ENCODE data around the gene NCOA1. TPM values are rescaled to one million over a fixed set of nuclear protein-coding genes. Genes with fewer than 3 reads are reported as not detected.

The NCOA1 gene
- total RNA-seq, 1 donor from 2014 or later = 69.9 TPM

DNA sequence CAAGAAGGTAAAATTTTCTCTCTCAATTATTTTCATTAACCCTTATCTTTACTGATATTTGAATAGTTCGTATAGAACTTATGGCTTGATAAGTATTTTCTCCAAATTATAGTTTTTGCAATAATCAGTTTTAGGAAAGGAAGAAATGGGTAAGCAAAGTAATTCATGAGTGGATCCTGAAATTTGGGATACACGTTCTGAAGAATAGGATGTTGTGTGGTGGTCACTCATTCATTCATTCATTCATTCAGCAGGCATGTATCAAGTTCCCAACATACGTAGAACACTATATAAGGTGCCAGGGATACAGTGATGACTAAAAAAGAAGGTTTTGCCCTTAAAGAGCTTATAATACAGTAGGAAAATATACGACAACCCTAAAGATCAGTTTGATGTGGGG lies 206.7 kb downstream of the NCOA1 start:
- no peak for DNase-seq (ENCODE audit: low spot score)

DNA sequence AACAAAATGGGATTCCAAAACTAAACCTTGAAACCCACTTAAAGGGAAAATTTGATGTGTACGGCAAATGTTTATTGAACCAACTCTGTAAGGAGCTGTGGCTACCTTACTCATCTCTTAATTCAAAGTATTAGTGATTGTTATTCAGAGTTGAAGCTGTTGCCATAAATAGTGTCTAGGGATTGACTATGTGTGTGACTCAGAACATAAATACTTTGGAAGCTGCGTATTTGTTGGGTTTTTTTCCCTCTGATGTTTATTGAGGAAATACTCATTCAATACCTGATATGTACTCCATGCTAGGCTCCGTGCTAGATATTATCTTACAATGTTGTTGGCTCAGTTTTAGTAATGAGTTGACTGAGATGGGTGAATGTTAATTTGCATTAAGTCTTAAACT lies 211.7 kb downstream of the NCOA1 start:
- DNase-seq (ENCODE audit: low spot score) = no peak

DNA sequence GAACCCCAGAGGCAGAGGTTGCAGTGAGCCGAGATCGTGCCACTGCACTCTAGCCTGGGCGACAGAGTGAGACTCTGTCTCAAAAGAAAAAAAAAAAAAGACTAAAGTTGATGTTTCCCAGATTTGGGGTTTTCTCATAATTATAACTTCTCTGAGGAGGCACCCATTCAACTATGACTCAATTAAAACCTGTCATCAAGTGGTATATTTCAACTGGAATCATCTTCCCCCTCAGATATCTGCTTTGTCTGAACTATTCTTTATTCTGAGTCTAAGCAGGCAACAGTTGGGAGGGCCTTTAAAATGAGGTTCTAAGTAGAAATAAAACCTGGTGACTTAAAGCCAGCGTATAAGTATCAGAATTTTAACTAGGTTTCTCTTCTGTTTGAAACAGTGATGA lies 213.6 kb downstream of the NCOA1 start:
- no peak for DNase-seq (ENCODE audit: low spot score)

DNA sequence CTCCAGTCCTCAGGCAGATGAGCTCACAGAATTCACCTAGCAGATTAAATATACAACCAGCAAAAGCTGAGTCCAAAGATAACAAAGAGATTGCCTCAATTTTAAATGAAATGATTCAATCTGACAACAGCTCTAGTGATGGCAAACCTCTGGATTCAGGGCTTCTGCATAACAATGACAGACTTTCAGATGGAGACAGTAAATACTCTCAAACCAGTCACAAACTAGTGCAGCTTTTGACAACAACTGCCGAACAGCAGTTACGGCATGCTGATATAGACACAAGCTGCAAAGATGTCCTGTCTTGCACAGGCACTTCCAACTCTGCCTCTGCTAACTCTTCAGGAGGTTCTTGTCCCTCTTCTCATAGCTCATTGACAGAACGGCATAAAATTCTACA lies 216.1 kb downstream of the NCOA1 start:
- no peak for DNase-seq (ENCODE audit: low spot score)

DNA sequence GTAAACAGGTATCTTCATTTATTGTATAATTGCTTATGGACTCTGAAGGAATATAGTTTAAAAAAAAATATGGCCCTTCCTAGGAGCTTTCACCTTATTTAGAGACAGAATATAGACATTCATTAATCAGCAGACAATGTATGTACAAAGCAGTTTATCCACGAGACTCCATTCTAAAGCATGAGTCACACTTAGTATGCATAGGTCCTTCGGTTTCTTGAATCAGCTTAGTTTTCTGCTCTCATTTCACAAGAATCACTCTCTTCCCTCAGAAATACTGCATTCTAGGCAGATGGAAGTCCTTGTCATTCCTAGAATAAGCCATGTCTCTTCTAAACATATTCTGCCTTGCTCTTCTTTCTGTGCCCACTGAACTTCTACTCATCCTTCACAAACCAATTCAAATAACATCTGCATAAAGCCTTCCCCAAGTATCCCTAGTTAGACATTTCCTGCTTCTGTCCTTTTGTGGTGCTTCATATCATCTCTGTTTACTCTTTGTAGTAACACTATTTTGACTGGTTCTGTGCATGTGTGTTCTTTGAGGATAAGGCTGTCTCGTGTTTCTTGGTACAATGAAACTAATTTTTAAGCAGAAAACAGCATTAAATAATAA lies 217.6 kb downstream of the NCOA1 start:
- DNase-seq (ENCODE audit: low spot score) = no peak

DNA sequence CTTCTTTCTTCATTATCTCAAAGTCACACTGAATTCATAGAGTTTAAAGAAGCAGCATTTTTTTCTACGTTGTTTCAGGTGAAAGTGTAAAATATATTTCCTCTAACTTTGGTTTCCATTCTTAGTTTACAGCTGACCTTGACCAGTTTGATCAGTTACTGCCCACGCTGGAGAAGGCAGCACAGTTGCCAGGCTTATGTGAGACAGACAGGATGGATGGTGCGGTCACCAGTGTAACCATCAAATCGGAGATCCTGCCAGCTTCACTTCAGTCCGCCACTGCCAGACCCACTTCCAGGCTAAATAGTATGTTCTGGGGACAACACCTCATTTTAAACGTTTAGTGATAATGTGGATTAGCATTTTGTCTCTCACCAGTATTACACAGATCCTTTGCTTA lies 219.8 kb downstream of the NCOA1 start:
- no peak for DNase-seq (ENCODE audit: low spot score)

DNA sequence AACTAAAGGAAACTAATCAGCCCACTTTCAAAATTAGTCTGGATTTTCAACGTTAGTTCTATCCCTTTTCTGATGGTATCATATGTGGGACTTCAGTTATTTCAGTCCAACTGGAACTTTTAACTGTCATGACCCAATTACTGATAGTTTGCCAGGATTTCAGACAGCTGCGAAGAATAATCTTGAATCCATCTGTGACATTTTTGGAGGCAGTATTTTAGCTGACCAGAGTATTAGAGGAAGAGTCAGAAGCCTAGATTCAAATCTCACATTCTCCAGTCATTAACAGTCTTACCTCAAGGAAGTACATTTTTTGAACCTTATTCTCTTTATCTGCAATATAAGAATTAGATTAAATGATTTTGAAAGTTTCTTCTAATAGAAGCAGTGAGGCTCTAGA lies 220.8 kb downstream of the NCOA1 start:
- no peak for DNase-seq (ENCODE audit: low spot score)

DNA sequence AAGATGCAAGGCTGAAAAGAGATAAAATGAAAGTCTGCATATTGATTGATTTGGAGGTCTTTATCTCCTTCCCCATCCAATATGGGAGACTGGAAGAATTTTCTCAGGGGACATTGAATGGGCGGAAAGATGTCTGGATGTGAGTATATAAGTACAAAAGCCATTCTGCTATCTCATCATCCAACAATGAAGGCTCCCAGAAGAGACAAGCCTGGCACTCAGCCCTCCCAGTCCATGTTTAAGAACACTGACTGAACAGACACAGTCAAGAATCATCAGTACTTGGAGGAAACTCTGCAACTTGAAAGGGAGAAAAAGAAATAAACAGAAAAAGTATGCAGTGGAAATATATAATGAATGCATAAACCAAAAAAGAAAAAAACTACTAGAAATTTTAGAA lies 221.2 kb downstream of the NCOA1 start:
- no peak for DNase-seq (ENCODE audit: low spot score)

DNA sequence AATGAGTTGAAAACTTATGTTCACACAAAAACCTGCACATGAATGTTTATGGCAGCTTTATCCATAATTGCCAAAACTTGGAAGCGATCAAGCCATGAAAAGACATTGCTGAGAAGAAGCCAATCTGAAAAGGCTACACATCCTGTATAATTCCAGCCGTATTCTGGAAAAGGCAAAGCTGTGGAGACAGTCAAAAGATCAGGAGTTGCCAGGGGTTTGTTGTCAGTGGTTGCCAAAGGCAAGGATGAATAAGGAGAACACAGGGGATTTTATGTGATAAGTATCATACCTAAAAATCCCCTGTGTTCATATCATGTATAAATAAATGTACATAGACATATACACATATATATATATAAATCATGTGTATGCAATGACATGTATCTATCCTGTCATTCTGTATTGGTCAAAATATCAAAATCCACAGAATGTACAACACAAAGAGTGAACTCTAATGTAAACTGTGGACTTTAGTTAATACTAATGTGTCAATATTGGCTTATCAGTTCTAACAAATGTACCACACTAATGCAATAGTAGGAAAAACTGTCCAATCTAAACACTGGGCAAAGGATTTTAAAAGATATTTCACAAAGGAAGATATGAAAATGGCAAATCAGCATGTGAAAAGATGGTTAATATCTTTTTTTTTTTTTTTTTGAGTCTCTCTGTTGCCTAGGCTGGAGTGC lies 226.4 kb downstream of the NCOA1 start:
- no peak for DNase-seq (ENCODE audit: low spot score)

DNA sequence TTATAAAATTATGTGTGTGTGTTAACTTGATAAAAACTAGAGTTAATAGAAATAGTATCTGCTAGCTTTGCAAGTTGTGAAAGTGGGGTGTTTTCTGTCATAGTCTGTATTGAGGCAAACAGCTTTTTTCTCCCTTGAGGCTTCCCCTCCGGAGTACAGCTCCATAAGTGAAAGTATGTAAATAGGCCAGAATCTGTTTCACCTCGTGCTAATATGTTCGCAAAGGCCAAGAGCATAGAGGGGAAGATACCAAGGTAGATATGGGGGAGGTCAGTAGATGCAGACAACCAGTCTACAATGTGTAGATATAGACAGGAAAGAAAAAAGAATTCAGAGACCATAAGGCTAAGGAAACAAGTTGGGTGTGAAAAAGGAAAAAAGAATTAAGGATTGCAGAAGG lies 229.3 kb downstream of the NCOA1 start:
- DNase-seq (ENCODE audit: low spot score) = no peak

DNA sequence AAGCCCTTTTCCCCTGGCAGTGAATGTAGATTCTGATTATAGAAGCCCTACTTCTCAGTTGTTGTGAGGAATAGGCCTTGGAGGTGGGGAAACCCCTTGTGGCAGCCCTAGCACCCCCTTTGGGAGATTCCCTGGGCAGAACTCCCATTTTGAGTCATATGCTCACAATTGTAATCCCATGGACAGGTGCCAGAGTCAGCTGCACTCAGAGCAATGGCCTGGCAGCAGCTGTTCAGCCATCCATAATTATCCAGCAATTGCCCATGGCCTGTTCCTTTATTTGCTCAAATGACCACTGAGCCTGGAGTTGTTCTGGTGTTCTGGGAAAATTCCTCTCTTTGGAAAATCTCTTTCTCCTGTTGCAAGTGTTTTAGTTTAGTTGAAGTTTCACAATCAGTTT lies 230.4 kb downstream of the NCOA1 start:
- peak; percentile 59 for DNase-seq (ENCODE audit: low spot score)

DNA sequence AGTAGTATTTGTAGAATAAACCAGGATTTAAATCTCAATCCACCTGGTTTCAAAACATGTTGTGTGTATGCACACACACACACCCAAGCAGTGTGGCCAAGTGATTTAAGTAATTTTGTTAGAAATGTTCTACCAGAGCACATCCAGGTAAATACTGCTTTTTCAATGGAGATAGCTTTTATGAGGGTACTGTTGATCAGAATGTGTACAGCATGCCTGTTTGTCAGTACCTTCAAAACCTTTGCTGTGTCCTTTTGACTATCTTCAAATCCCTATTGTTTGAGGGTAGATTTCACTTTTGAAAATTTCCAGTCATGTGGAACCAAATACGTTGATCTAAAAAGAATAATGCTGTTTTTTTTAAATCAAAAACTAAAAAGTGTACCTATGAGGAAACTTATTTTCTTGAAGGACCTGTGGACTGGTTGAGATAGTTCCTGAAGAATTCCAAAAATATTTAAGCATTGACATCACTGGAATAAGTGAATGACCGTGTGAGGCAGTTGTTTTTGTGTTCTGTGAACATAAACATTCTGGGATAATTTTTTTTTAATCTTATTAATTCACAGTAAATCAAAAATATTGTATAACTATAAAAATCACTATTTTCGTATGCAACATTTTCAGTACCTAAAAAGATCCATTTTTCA lies 231.2 kb downstream of the NCOA1 start:
- no peak for DNase-seq (ENCODE audit: low spot score)

DNA sequence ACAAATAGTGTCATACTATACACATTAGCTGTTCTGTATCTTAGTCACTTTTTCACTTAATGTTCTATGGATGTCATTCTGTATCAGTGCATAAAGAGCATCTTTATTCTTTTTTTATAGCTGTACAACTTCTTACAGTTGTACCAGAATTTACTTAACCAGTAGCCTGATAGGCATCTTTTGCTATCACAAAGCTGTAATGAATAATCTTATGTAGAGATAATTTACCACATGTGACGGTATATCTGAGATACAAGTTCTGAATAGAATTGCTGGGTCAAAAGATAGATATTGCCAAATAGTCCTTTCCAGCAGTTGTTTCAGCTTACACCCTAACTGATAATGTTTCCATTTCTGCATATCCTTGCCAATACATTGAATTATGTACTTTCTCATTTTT lies 232.1 kb downstream of the NCOA1 start:
- no peak for DNase-seq (ENCODE audit: low spot score)

DNA sequence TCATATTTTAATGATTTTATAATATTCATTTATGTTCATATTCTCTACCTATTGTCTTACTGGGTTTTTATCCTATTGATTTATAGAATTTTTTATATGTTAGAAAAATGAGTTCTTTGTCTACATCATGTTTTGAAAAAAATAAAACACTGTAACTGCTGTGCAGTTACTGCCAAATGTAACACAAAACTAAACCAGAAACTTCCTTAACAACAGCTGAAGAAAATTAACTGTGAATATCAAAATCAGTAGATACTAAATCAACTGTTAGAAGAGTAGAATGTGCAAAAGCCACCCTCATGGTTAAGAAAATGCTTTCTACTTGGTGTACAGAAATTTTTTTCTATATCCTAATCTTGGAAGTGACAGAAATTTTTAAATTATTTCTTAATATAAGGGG lies 232.6 kb downstream of the NCOA1 start:
- no peak for DNase-seq (ENCODE audit: low spot score)

DNA sequence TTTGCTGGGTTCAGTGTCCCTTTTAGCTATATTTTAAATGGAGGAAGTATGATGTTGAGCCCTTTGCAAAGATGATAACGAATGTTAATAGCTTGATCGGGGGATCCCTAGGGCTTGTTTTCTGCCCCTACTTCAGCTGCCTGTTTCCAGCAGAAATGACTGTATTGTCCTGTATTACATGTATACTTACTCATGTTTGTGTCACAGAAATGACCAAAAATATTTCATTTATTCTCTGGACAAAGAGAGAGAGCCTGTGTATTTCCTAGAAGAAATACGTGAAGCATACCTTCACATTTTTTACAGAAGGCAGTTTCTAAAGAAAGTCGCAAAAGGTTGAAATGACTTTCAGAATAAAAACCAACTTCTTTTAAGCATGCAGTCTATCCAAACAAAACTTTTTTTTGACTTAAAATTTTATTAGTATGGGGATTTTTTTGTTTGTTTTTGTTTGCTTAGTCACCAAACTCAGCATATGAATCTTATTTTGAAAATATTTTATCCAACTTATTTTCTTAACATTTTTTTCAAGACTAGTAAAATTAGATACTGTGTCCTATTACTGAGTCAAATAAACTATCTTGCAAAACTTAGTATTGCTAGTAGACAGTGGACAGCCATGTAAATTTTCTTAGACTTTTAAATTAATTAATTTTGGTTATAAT lies 233.2 kb downstream of the NCOA1 start:
- no peak for DNase-seq (ENCODE audit: low spot score)

DNA sequence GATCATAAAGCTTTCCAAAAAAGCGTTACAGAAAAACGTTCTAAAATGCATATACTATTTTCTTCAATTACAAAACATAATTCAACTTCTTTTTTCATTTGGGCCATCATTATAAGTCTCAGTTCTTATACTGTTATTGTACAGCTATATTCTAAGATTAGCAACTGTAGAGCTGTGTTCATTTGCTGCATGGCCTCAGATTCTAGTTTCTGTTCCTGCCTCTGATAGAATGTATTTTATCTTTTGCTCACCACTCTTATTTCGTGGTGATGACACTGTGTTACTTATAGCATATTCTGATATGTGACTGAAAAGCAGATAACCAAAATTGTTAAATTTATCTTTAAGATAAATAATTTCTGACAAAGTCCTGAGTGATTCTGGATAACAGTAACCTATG lies 234.9 kb downstream of the NCOA1 start:
- no peak for DNase-seq (ENCODE audit: low spot score)

DNA sequence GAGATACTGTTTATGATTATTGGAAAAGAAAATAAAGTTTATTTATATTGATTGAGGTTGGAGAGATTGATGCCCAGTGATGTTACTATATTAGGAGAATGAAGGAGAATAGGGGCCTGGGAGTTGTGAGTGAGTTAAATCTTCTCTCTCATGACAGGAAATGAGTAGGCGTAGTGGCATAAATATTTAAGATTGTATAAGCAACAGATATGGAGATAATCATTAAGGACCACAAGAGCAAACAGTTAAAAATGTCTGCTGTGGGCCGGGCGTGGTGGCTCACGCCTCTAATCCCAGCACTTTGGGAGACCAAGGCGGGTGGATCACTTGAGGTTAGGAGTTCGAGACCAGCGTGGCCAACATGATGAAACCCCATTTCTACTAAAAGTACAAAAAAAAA lies 239.4 kb downstream of the NCOA1 start:
- no peak for DNase-seq (ENCODE audit: low spot score)

DNA sequence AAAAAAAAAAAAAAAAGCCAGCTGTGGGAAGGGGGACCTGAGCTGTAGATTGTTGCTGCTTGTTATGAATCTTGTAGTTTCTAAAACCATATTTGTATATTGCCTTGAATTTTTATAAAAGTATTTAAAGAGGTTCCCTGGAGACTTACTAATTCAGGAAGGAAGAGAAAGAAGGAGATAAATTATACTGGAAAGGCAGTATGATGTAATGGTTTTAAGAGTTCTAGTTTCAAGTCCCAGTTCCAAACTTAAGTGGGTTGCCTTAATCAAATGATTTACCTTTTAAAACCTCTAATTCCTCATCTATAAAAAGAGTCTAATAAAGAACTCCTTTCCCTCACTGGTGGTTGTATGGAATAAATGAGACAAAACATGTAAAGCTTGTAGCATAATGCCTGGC lies 240.0 kb downstream of the NCOA1 start:
- DNase-seq (ENCODE audit: low spot score) = no peak

DNA sequence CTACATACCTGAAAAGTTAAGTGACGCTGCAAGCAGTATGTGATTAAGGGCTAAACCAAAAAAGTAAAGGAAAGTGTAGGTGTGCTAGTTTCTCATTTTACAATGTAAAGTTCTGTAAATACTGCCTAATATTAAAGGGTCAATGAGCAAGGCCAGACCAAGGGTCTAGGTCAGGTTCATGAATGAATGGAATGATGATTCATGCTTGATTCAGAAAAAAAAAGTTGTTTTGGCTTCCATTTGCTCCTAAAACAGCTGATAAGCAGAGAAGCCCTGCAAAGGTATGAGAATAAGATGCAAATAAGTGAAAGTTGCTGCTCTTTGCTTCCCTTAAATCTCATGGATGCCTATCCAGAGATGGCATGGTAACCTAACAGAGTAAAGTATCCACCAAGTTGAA lies 240.9 kb downstream of the NCOA1 start:
- DNase-seq (ENCODE audit: low spot score) = no peak

DNA sequence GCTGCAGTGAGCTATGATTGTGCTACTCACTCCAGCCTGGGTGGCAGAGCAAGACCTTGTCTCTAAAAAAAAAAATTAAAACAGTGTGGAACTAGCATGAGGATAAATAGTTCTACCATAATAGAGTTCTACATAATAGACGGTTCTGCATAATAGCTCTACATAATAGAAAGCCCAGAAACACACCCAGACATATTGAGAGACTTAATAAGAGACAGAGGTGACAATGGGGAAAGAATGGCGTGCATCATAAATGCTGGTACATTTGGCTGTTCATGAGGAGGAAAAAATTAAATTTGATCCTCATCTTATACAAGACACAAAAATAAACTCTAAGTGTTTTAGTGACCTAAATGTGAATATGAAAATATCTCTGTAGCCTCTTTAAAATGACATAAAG lies 243.7 kb downstream of the NCOA1 start:
- no peak for DNase-seq (ENCODE audit: low spot score)

DNA sequence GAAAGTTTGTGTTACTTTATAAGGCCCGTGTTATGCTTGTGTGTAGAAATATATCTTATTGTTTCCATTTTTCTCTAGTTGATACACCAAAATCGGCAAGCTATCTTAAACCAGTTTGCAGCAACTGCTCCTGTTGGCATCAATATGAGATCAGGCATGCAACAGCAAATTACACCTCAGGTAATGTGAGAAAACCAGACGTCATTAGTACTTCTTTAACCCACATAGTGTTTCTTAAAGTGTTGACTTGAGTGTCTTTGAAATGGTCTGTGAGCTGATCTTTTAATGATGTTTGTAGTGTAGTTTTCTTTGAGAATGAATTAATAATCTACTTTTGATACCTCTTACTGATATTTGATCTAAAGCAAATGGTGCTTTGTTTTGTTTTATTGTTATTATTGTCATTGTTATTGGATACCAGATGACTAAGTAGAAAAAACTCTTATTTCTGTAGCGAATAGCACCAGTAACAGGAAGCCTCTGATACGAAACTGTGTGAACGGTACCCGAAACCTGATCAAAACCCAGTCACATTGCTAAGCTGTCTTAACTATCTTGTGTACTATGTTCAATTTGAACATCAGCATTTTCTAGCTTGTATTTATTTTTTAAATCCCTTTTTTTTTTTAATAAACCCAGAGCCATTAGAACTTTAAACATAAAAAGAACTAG lies 248.4 kb downstream of the NCOA1 start:
- DNase-seq (ENCODE audit: low spot score) = no peak

DNA sequence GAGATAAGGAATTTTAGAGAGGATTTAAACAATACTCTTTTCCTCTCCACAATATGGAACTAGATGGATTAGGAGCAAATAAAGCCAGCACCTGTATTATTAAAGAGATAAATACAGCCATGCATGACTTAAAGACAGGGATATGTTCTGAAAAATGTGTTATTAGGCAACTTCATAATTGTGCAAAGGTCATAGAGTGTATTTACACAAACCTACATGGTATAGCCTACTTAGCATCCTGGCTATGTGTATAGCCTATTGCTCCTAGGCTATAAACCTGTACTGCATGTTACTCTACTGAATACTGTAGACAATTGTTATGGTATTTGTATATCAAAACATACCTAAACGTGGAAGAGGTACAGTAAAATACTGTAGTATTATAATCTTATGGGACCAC lies 249.1 kb downstream of the NCOA1 start:
- no peak for DNase-seq (ENCODE audit: low spot score)
